DMS153 treated with DMSO at 0.1 percent for 48 hours (cell line): ENCODE data around the gene FREM2.

Source experiments
- DNase-seq: peaks from one replicate; lab custom pipeline; 2025; ENCODE audit not compliant: unreplicated experiment; lab: John Stamatoyannopoulos, UW

Gene FREM2

GRCh38 chr13:38883783-38884182 lies 196.9 kb downstream of the FREM2 start:
- DNase-seq = no peak

DNA sequence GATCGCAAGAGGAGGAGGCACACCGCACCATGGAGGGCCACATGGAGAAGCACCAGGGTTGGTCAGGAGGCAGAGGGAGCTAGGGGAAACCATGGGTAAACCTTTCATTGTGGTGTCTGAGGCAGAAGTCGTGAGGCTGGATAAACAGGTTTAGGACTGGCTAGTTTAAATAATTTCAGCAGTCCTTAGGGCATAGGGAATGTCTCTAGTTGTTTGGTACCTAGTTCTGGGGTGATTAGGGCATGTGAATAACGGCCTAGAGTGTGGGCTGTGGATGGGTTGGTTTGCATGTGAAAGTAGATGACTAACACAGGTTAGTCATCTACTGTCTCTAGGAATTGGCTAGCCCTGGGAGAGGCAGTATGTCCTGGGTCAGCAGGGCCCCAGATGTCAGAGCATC lies 201.4 kb downstream of the FREM2 start:
- no peak for DNase-seq

DNA sequence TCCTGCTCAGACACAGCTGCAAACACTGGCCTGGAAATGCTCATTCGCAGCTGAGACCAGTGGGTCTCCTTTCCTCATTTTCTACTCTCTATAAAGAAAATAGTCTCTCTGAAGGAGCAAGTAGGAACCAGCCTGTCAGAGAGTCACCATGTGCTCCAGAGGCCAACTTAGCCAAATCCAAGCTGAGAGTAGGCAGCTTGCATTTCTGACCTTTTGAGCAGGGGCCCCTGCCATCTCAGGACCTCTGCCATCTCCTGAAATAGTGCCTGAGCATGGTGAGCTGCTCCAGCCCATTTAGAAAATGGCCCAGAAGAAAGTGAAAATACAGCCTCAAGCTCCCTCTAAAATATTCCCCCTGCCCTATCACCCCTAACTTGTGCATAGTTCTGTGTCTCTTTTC lies 208.2 kb downstream of the FREM2 start:
- DNase-seq = no peak

DNA sequence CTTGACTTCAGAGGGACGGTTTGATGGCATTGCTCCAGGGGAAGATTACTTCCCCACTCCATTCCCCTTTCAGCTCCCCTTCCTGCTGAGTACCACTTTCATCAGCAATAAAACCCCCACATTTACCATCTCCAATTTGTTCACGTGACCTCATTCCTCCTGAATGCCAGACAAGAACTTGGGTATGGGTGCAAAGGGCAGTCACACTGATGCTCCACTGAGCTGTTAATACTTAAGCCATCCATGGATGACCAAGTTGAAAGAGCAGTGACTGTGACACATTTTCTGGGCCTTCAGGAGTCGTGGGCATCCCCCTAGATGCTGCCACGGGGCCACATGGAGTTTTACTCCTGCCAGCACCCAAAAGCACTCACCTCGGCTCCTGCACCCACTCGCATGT lies 210.6 kb downstream of the FREM2 start:
- no peak for DNase-seq

DNA sequence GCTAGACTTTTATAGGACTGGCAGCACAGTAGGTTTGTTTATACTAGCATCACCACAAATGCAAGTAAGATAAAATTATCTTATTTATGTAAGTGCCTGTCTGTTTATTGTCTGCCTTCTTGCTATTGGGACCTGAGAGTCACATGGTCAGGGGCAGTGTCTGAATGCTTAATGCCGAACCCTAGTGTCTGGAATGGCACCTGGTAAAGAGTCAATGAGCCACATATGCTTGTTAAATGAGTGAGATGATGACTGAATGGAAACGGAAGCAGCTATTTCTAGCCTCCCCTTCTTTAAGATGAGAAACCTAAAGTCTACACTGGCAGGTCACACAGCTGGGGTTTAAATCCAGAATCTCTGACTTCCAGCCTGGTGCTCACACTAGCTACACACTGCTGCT lies 211.6 kb downstream of the FREM2 start:
- no peak for DNase-seq

- no peak for DNase-seq
These were observed 212.7 kb downstream of the FREM2 start for GRCh38 chr13:38899571-38899970.

- DNase-seq = no peak
These were observed 213.3 kb downstream of the FREM2 start for GRCh38 chr13:38900188-38900587.

DNA sequence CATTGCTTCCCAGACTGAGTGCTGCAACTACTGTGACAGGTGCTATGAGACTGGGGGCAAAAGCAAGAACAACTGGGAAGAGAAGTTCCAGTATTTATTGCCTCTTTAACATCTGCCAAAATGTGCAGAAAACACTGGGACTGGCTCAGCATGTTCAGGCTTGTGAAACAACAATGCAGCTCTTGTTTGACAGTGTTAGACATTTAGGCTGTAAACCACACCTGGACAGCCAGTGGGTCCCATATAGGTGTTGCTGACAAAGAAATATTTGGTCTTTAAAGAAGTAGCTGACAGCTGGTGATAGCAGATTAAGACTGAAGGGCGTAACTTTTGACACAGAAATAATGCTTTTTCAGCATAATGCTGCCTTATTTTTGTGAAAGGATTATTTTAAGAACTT lies 215.7 kb downstream of the FREM2 start:
- DNase-seq = no peak

- DNase-seq = no peak
These were observed 218.2 kb downstream of the FREM2 start for GRCh38 chr13:38905081-38905480.

- DNase-seq = no peak
These were observed 219.0 kb downstream of the FREM2 start for GRCh38 chr13:38905861-38906260.

GRCh38 chr13:38908574-38908973 lies 221.7 kb downstream of the FREM2 start:
- DNase-seq = no peak

- DNase-seq = no peak
These were observed 227.2 kb downstream of the FREM2 start for GRCh38 chr13:38914070-38914469.

GRCh38 chr13:38921081-38921480 lies 234.2 kb downstream of the FREM2 start:
- DNase-seq = no peak

- DNase-seq = no peak
These were observed 235.3 kb downstream of the FREM2 start for GRCh38 chr13:38922170-38922569.

GRCh38 chr13:38933786-38934185 lies 246.9 kb downstream of the FREM2 start:
- DNase-seq = no peak
